K562 (cell line): ENCODE measurements around the gene SPATA31D1. TPM values are rescaled to one million over a fixed set of nuclear protein-coding genes. Genes with fewer than 3 reads are reported as not detected.

Experiments
- ATAC-seq: fragments of 200-7000 bp; cut with Tn5 transposase; 3 replicates; pipeline ENCODE4 v1.9.1; 2020; ENCODE audit warnings: moderate library complexity
- BruUV-seq: library from RNA; stranded (reverse); fragments of 400-500 nt; replicated peaks from 2 replicates; lab custom pipeline; 2021; lab: Mats Ljungman, UMichigan
- CTCF ChIA-PET: fragments of 300-600 bp; formaldehyde crosslinking; extraction: SDS; loops from one replicate; lab custom pipeline; 2021; ENCODE audit warnings: low intra/inter-chr PET ratio; lab: Yijun Ruan, JAX
- POLR2A ChIA-PET: fragments of 300-600, 350-650 bp; sonication (Branson Sonifier 250); formaldehyde crosslinking; extraction: SDS; loops from one replicate; lab custom pipeline; 2021; ENCODE audit warnings: antibody characterized with exemption, inconsistent platforms; lab: Yijun Ruan, JAX
- DNase-seq, 4 experiments: peaks; one replicate each; pipeline versions ENCODE4 v3.0.0 to v3.0.0-alpha.2; 2011 to 2018; ENCODE audit warnings: low spot score in 3 of 4, mixed read lengths in 3 of 4; ENCODE audit errors: extremely low read depth in 1 of 4
- FAIRE-seq: peaks from 2 replicates; lab custom pipeline; 2011; peaks lifted over from hg19 to GRCh38; lab: Jason Lieb, UNC
- H2AFZ ChIP-seq: 2 replicates; pipeline ENCODE4 v1.6.0; 2011; ENCODE audit warnings: low read depth, low read length, control low read depth, inconsistent platforms
- H3K27ac ChIP-seq: fragments of 200-600 bp; 3 replicates; pipeline ENCODE4 v1.8.0; 2011; ENCODE audit warnings: low read depth, mild to moderate bottlenecking, control low read depth, inconsistent platforms, low read length, moderate library complexity, mixed read lengths; ENCODE audit errors: extremely low read depth
- H3K27me3 ChIP-seq, 2 experiments: fragments of 300-600 bp in 1 of 2; 2 replicates in 1 of 2; 3 replicates in 1 of 2; pipeline versions ENCODE4 v1.6.0 to v1.8.0; 2011; ENCODE audit warnings: inconsistent platforms in 2 of 2, low read length in 2 of 2, mild to moderate bottlenecking in 1 of 2, mixed read lengths in 1 of 2, moderate library complexity in 1 of 2; ENCODE audit not compliant: control insufficient read depth in 2 of 2, insufficient read depth in 2 of 2
- H3K36me3 ChIP-seq: fragments of 300-600 bp; 3 replicates; pipeline ENCODE4 v1.8.0; 2011; ENCODE audit warnings: mild to moderate bottlenecking, low read length, inconsistent platforms; ENCODE audit not compliant: control insufficient read depth, insufficient read depth
- H3K4me1 ChIP-seq, 2 experiments: fragments of 200-600 bp in 1 of 2; replicated peaks in 1 of 2; 2 replicates in 1 of 2; 3 replicates in 1 of 2; pipeline versions ENCODE4 v1.5.1 to v1.8.0; 2011; ENCODE audit warnings: inconsistent platforms in 2 of 2, low read length in 2 of 2, mild to moderate bottlenecking in 1 of 2, mixed read lengths in 1 of 2, moderate library complexity in 1 of 2; ENCODE audit not compliant: control insufficient read depth in 2 of 2, insufficient read depth in 2 of 2
- H3K4me2 ChIP-seq: 2 replicates; pipeline ENCODE4 v1.6.1; 2011; ENCODE audit warnings: low read length, control low read depth, inconsistent platforms, mixed read lengths; ENCODE audit not compliant: insufficient read depth
- H3K4me3 ChIP-seq: fragments of 200-600 bp; sonication (generic), shearing (Covaris generic); 2 replicates; pipeline ENCODE4 v1.5.1; 2016; ENCODE audit warnings: control low read depth, inconsistent platforms
- H3K79me2 ChIP-seq: fragments of 200-600 bp; 3 replicates; pipeline ENCODE4 v1.8.0; 2011; ENCODE audit warnings: low read length, inconsistent platforms; ENCODE audit not compliant: control insufficient read depth, insufficient read depth
- H3K9ac ChIP-seq, 2 experiments: 2 replicates each; pipeline versions ENCODE4 v1.6.0 to v1.6.1; 2011; ENCODE audit warnings: low read depth in 2 of 2, low read length in 2 of 2, control low read depth in 1 of 2, inconsistent platforms in 1 of 2, mild to moderate bottlenecking in 1 of 2, mixed read lengths in 1 of 2; ENCODE audit not compliant: insufficient read depth in 1 of 2
- H3K9me1 ChIP-seq: one replicate; pipeline ENCODE4 v1.6.0; 2011; ENCODE audit warnings: inconsistent platforms, mild to moderate bottlenecking, low read length, moderate library complexity; ENCODE audit not compliant: control insufficient read depth, insufficient read depth
- H3K9me3 ChIP-seq: replicated peaks from 2 replicates; pipeline ENCODE4 v1.5.1; 2011; ENCODE audit warnings: low read depth, low read length, inconsistent platforms; ENCODE audit not compliant: control insufficient read depth, insufficient read depth
- H4K20me1 ChIP-seq: replicated peaks from 2 replicates; pipeline ENCODE4 v1.6.1; 2011; ENCODE audit warnings: low read length, inconsistent platforms, mixed read lengths; ENCODE audit not compliant: control insufficient read depth, insufficient read depth
- BRF1 ChIP-seq: IDR thresholded peaks from 3 replicates; pipeline ENCODE4 v1.6.1; 2011; ENCODE audit warnings: borderline replicate concordance, mild to moderate bottlenecking; ENCODE audit not compliant: insufficient read length; ENCODE audit errors: extremely low read depth
- CREBBP ChIP-seq: IDR thresholded peaks from one replicate; pipeline ENCODE4 v1.6.1; 2012; ENCODE audit warnings: low read depth, mild to moderate bottlenecking, control low read depth, inconsistent platforms, low read length
- MYNN ChIP-seq, 2 experiments: sonication (generic); formaldehyde crosslinking in 1 of 2; IDR thresholded peaks; 2 replicates each; pipeline versions ENCODE4 v1.5.0 to v1.6.1; 2016 to 2020; ENCODE audit warnings: antibody characterized with exemption in 1 of 2, missing genetic modification reagents in 1 of 2
- RBFOX2 ChIP-seq: fragments of 200-400 bp; formaldehyde crosslinking; IDR thresholded peaks from 2 replicates; pipeline ENCODE4 v1.6.1; 2017; ENCODE audit warnings: low read depth, mild to moderate bottlenecking, low read length, moderate library complexity
- RBM17 ChIP-seq: fragments of 200-400 bp; formaldehyde crosslinking; IDR thresholded peaks from 2 replicates; pipeline ENCODE4 v1.6.1; 2017; ENCODE audit warnings: low read depth, mild to moderate bottlenecking, low read length, borderline replicate concordance
- SREBF1 ChIP-seq: fragments of 150-350 bp; IDR thresholded peaks from 2 replicates; pipeline ENCODE4 v1.6.1; 2014; ENCODE audit warnings: antibody characterized with exemption, low read depth, low read length, borderline replicate concordance
- TSHZ1 ChIP-seq: fragments of 250-450 bp; sonication (Bioruptor Pico); IDR thresholded peaks from 2 replicates; pipeline ENCODE4 v1.4.0; 2020; ENCODE audit warnings: mild to moderate bottlenecking, moderate library complexity
- ZFP91 ChIP-seq: sonication (generic); formaldehyde crosslinking; IDR thresholded peaks from 2 replicates; pipeline ENCODE4 v1.8.0; 2022; ENCODE audit warnings: mild to moderate bottlenecking, missing genetic modification reagents
- ZNF584 ChIP-seq: fragments of 200-800 bp; sonication (Bioruptor generic); IDR thresholded peaks from 2 replicates; pipeline ENCODE4 v1.6.1; 2016; ENCODE audit warnings: low read depth, mild to moderate bottlenecking, missing genetic modification characterization, missing compliant biosample characterization
- WGBS: fragments of 100-300 bp; shearing (Covaris generic); methylation state at CpG from one replicate; pipeline ENCODE4 v1.1.6; 2016; ENCODE audit warnings: low coverage, mixed read lengths; ENCODE audit not compliant: insufficient coverage; ENCODE audit errors: missing lambda C conversion rate; 5-methylcytosine and 5-hydroxymethylcytosine counted together
- in situ Hi-C: fragments of 300-500 bp; cut with MboI; formaldehyde crosslinking; loops from 4 replicates; pipeline ENCODE4 v1.15.0; 2018; ENCODE audit warnings: inconsistent platforms, mixed read lengths
- intact Hi-C: fragments of 100-400 bp; cut with micrococcal nuclease; formaldehyde crosslinking; loops from 2 replicates; pipeline ENCODE4 v1.14.2; 2022
- polyA plus RNA-seq, 8 experiments: library from polyadenylated mRNA; depleted of rRNA in 4 of 8; stranded (reverse) in 5 of 8; unstranded in 3 of 8; fragments of >200 nt; fragmentation: Nextera tagmentation in 2 of 8; fragmentation: Illumina TruSeq in 1 of 8; extraction: Ambion mirVana in 2 of 8; extraction: Trizol in 1 of 8; gene quantifications; 2 replicates each; pipeline versions ENCODE4 v1.2.1 to v1.2.3, GENCODE V29; 2011 to 2014; ENCODE audit warnings: inconsistent platforms in 1 of 8, missing spikeins in 1 of 8
- total RNA-seq, 7 experiments: library from RNA; depleted of rRNA in 6 of 7; stranded (reverse); fragments of >200 nt in 6 of 7; fragmentation: Illumina TruSeq in 2 of 7; extraction: Trizol in 2 of 7; gene quantifications; 2 replicates each; pipeline versions ENCODE4 v1.2.1 to v1.2.3, GENCODE V29; 2011 to 2021; ENCODE audit warnings: low replicate concordance in 1 of 7

The SPATA31D1 gene
- total and polyA plus RNA-seq, 9 of the 15 experiments (the other 6 are each of a cell fraction or from before 2014, with no cell fraction given), result not detected

GRCh38 chr9:81964218-81965171, 24.1 kb upstream of the SPATA31D1 start:
- TF ChIP-seq CREBBP, result no peak
- no peak for TF ChIP-seq ZNF584 (CRISPR knock-in tag)
- TF ChIP-seq SREBF1, result no peak
- no peak for TF ChIP-seq BRF1
- Histone ChIP-seq H3K4me1 (no peaks in the 10 kb centered on the region), H3K27me3 (no peaks in the 10 kb centered on the region), H3K27ac (no peak overlapping the region), H3K79me2 (no peaks in the 10 kb centered on the region), H3K9ac (no peak overlapping the region), H3K9me1 (no peaks in the 10 kb centered on the region), H3K9me3 (no peaks in the 10 kb centered on the region), H2AFZ (no peak overlapping the region), H4K20me1 (no peaks in the 10 kb centered on the region), H3K4me3 (no peak overlapping the region), H3K36me3 (no peaks in the 10 kb centered on the region), H3K4me2 (no peak overlapping the region)
- DNase-seq, result no peak
- ChIA-PET CTCF (no interaction called here), POLR2A (no interaction called here)
- intact Hi-C loops (no loop called here), in situ Hi-C loops (no loop called here)
- 2% methylated on average over 5 of the region's 6 CpGs for WGBS
- no peak for ATAC-seq
- no TSS peak for BruUV-seq
- no peak for FAIRE-seq

- intact Hi-C loops, result no loop called here
- Histone ChIP-seq H3K4me3 (no peak overlapping the region), H3K9me3 (no peaks in the 10 kb centered on the region), H3K9ac (no peak overlapping the region), H3K4me2 (no peak overlapping the region), H3K9me1 (no peaks in the 10 kb centered on the region), H3K27me3 (no peaks in the 10 kb centered on the region), H3K27ac (no peak overlapping the region), H3K79me2 (no peaks in the 10 kb centered on the region), H3K4me1 (no peaks in the 10 kb centered on the region), H4K20me1 (no peaks in the 10 kb centered on the region), H3K36me3 (no peaks in the 10 kb centered on the region), H2AFZ (no peak overlapping the region)
- FAIRE-seq, result no peak
- ChIA-PET POLR2A (no interaction called here), CTCF (no interaction called here)
- no peak for DNase-seq
- 0% methylated on average over 3 of the region's 3 CpGs for WGBS
- no peak for ATAC-seq
- no TSS peak for BruUV-seq
- in situ Hi-C loops, result no loop called here
- TF ChIP-seq ZFP91 (CRISPR knock-in tag) (no peak), MYNN (IDR thresholded peaks at IDR 0.05) (no peak), MYNN (CRISPR knock-in tag; IDR thresholded peaks at IDR 0.05) (no peak), RBM17 (no peak), RBFOX2 (no peak), TSHZ1 (CRISPR knock-in tag) (no peak)
Observed at GRCh38 chr9:81968026-81968425, 20.5 kb upstream of the SPATA31D1 start.
